ENCODE data around the gene PTCD3.

Gene PTCD3

GRCh38 chr2:86081724-86082123 is 24.3 kb upstream of the PTCD3 start:
- in situ Hi-C loops (cut with MboI; ENCODE audit: low sequenced_read_pairs): loop anchor here (5.0 kb wide), 1 partner anchor 254 kb away; no protein-coding TSS in a partner anchor

DNA sequence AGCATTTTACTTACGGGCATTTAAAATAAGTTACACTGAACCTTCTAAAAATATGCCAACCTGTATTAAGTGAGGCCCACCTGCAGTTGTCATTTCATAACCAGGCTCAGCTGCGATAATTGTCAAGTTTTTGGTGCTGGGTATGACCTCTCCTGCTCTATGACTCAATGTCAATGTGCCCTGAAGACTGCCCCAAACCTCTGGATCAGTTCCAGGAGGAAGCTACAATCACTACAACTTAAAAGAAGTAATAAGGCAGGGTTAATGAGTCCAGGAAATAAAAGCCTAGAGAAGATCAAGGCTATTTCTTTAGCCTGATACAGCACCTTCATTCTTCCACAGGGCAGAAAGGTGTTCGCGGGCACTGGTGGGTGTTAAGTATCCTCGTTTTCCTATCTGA is 23.3 kb upstream of the PTCD3 start:
- in situ Hi-C loops (cut with MboI; ENCODE audit: low sequenced_read_pairs): loop anchor here (5.0 kb wide), 1 partner anchor 255 kb away; no protein-coding TSS in a partner anchor

DNA sequence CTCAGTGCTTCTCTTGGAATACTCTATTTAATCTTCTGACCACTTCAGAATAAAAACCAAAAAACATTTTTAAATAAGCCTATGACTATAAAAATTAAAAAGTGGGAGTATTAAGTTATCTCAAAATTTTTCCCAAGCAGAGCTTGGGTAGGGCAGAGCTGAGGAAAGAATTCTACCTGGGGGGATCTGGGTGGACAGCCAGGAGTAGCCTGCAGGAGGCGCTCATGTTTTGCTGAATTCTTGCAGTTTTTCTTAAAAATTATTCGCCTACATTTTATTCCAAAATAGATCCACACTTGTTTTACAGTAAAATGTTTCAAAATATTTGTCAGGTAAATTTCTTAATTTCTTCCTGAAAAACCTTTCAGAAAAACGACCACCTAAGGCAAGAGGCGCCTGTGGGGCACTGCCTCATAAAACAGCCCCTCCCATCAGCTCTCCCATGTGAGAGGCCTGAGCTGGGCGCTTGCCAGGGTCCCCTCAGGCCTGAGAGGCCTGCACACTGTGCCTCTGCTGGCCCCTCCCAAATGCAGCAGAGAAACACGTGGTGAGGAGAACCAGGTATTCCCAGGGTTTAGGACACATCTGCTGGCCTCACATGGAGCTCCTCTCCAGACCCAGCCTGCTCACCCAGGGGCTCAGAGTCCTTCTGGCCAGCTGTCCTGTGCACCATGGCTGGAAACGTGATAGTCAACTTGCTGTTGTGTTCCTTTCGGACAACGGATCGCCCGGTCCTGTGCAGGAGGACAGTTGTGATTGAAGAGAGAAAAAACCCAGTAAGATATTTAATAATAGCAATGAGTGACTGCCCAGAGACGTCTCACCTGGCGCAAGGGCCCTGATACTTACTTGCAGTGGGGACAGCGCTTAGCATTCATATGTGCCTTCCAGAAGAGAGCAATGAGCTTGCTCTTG is 17.8 kb upstream of the PTCD3 start:
- in situ Hi-C loops (cut with MboI; ENCODE audit: low sequenced_read_pairs): no loop called here

DNA sequence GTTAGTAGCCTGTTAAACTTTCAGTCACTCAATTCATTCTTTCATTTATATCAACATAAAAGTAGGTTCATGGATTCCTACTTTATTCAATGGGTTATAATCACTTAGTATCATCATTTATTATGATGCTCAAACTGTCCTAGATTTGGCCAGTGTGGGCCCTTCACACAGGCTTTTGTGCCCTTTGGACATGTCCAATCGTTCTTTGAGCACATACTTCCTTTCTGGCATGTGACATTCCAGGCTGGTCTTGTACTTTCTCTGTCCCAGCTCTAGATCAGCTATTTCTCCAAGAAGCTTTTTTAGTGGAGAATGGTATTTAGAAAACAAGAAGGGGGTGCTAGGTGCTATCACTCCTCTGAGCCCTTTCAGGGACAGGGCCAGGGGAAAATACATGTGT is 11.8 kb upstream of the PTCD3 start:
- in situ Hi-C loops (cut with MboI; ENCODE audit: low sequenced_read_pairs): no loop called here

- in situ Hi-C loops (cut with MboI; ENCODE audit: low sequenced_read_pairs): no loop called here
Measured at GRCh38 chr2:86097114-86097896, 8.7 kb upstream of the PTCD3 start.

DNA sequence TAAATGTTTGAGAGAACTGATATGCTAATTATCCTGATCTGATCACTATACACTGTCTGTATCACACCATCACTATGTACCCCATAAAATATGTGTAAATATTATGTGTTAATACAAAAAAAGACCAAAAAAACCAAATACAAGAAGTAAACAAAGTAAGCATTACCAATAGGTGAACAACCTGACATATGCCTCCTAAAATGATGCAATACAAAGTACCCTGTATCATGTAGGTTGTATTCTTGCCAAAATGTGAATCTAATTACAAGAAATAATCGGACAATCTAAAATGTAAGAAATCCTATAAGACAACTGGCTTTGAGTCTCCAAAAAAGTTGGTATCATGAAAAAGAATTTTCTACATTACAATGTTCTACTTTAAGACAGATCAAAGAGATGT is 8.1 kb upstream of the PTCD3 start:
- in situ Hi-C loops (cut with MboI; ENCODE audit: low sequenced_read_pairs): no loop called here

GRCh38 chr2:86102157-86102556 is 3.9 kb upstream of the PTCD3 start:
- in situ Hi-C loops (cut with MboI; ENCODE audit: low sequenced_read_pairs): no loop called here

DNA sequence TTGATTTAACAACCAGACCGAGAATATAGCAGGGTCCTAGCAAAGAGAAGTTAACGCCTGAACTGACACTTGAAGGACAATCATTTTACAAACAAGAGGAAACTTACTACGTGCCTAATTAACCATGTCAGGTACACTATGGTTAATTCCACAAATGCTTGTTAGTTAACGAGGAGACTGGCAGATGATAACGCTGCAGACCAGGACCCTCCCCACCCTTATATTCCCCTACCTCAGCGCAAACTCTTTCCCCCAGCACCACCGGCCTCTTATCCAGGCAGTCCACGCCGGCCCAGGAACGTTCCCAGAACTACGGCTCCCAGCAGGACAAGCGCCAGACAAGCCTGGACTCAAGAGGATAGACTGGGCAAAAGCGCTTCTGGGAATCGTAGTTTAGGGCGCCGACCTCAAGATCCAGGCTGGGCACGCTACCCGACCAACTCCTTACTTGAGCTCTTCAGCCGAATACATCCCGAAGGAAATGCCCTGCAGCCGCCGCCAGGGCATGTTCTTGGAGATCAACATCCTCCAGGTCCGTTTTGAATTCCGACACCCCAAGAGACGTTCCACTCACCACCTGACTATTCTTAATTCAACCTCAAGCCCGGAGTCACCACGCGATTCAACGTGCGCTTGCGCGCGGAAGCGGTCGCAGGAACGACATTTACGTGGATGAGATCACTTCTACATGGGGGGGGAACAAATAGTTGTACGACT is 625 bp upstream of the PTCD3 start, which contains the start of gene POLR1A:
Gene POLR1A (minus strand): TSS at position 635 of the 717 bp plus-strand sequence. CDS start 110 bp downstream, at position 525.
- in situ Hi-C loops (cut with MboI; ENCODE audit: low sequenced_read_pairs): no loop called here

DNA sequence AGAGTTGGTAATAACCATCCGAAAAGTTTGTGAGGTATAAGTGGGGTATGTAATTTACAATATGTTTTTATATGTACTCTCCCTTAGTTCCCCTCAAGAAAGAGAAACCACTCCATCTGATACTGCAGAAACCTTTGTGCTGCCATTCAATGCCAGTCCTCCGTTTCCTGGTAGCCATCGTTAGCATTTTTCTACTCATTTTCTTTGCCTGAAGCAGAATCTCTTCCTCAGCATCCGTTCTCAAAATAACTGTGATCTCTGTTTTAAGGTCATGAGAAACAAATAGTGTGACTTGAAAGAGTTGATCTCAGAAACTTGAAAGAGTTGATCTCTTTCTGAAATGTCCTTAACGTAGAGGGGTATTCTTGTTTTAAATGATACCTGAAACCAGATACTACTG is 996 bp downstream of the PTCD3 start:
- in situ Hi-C loops (cut with MboI; ENCODE audit: low sequenced_read_pairs): no loop called here

GRCh38 chr2:86118130-86118529 is 12.1 kb downstream of the PTCD3 start:
- in situ Hi-C loops (cut with MboI; ENCODE audit: low sequenced_read_pairs): no loop called here

GRCh38 chr2:86123328-86123925 is 17.4 kb downstream of the PTCD3 start:
- in situ Hi-C loops (cut with MboI; ENCODE audit: low sequenced_read_pairs): no loop called here

DNA sequence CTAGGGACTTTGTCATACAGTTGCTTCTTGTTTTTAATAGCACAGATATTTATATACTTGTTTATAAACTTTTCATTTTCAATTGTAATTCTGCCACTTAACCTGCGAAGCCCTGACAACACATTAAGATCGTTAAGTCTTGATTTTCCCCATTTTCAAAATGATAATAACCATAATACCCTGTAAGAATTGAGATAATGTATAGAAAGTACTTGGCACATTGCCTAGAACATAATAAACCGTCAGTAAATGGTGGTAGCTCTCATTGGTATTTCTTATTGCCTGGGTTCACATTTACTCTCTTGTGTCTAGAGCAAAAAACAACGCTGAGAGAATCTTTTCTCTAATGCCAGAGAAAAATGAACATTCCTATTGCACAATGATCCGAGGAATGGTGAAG is 18.6 kb downstream of the PTCD3 start:
- in situ Hi-C loops (cut with MboI; ENCODE audit: low sequenced_read_pairs): no loop called here

- in situ Hi-C loops (cut with MboI; ENCODE audit: low sequenced_read_pairs): no loop called here
Measured at GRCh38 chr2:86134709-86135108, 28.7 kb downstream of the PTCD3 start.

DNA sequence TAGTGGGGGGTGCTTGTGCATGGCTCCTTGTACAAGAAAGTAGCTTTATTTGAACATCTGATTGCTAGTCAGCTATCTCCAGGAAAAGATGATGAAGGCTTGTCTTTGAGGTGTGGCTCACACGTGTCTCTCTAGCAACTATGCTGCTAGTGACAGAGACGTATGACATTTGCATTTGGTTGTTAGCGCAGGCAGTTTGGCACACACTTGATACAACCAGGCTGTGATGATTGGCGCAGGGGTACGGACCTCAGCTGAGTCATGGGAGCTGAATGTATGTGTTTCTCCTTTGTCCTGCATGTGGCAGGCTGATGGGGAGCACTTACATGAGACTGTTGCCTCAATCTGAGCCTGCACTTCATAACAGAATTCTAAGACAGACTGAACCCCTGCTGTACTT is 29.6 kb downstream of the PTCD3 start:
- in situ Hi-C loops (cut with MboI; ENCODE audit: low sequenced_read_pairs): no loop called here

DNA sequence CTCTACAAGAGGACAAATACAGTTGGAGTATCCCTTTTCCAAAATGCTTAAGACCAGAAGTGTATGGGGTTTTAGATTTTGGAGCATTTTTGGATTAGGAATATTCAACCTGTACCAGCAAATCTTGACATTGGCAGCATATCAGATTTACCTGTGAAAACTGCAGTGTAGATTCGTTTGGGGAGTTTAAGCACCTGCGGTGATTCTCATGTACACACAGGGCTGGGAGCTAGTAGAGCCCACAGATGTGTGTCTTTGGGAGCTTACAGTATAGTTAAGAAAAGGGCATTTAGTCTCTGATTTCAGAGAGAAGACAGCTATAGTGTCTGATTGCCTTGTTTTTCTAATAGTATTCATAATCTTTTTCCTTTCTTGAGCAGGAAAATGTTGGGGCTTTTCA is 30.1 kb downstream of the PTCD3 start:
- in situ Hi-C loops (cut with MboI; ENCODE audit: low sequenced_read_pairs): no loop called here

DNA sequence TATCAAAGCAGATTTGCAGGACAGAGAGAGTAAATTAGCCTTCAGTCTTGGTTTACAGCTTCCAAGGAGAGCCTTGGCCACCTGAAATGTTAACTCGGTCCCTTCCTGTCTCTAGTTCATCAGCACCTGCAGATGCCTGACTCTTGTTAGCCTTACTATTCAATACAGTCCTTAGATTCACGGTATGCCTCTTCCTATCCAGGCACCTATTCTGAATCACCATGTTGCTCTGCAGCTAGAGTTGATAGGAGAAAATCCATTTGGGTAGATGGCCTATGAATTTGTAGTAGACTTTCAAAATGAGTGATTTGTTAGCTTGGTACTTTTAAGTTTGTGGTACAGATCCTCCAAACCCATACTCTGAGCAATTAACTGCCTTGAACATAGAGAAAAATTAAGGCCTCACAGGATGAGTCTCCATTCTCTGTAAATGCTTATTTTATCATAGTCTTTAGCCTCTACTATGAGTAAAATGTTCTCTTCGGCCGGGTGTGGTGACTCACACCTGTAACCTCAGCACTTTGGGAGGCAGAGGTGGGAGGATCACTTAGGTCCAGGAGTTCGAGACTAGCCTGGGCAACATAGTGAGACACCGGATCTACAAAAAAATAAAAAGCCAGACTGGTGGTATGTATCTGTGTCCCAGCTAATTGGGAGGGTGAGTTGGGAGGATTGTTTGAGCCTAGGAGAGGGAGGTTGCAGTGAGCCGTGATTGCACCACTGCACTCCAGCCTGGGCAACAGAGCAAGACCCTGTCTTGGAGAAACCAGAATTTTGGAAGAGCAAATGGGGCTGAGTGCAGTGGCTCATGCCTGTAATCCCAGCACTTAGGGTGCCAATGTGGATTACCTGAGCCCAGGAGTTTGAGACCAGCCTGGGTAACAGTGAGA is 32.9 kb downstream of the PTCD3 start:
- in situ Hi-C loops (cut with MboI; ENCODE audit: low sequenced_read_pairs): no loop called here

- in situ Hi-C loops (cut with MboI; ENCODE audit: low sequenced_read_pairs): no loop called here
Measured at GRCh38 chr2:86139981-86140380, 33.9 kb downstream of the PTCD3 start.

DNA sequence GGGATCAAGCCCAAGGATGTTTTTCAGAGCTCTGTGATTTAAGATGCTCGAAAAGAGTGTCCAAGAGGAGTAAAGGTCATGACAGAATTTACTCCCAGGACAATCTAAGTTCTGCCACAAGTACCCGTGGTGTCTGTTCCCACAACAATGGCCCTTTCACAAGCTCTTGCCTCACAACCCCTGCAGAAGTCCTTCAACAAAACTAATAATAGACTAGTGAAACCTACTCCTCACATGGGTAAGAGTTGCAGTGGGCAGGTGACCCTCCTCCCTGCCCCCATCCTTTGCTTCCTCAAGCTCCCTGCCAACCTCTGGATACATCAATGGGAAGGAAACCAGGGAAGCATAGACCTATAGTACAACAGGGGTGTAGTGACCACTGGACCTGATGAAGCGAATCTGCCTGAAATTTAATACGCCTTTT is 34.9 kb downstream of the PTCD3 start:
- in situ Hi-C loops (cut with MboI; ENCODE audit: low sequenced_read_pairs): no loop called here

GRCh38 chr2:86142436-86143257 is 36.6 kb downstream of the PTCD3 start:
- in situ Hi-C loops (cut with MboI; ENCODE audit: low sequenced_read_pairs): no loop called here

Measured in HL-60/S4 treated with retinoic acid at 250 ng/mL for 4 days and 3 days (cell line).